Prostate gland (tissue), 2 donors: Measurements from ENCODE around the gene IFI27L2.

Experiments
- POLR2A ChIP-seq: fragments of 450-650 bp; IDR thresholded peaks from one replicate; pipeline ENCODE4 v1.6.1; 2016; ENCODE audit warnings: antibody characterized with exemption, mild to moderate bottlenecking
- TF ChIP-seq, protein P1 (sequence below), 4 experiments: fragments of 200-600 bp in 2 of 4; fragments of 450-650 bp in 2 of 4; sonication (generic) in 2 of 4; IDR thresholded peaks; 1 replicate in 3 of 4; 2 replicates in 1 of 4; pipeline ENCODE4 v1.5.1; 2016 to 2019; ENCODE audit warnings: antibody characterized with exemption in 4 of 4, mild to moderate bottlenecking in 2 of 4, moderate library complexity in 2 of 4

DNA sequence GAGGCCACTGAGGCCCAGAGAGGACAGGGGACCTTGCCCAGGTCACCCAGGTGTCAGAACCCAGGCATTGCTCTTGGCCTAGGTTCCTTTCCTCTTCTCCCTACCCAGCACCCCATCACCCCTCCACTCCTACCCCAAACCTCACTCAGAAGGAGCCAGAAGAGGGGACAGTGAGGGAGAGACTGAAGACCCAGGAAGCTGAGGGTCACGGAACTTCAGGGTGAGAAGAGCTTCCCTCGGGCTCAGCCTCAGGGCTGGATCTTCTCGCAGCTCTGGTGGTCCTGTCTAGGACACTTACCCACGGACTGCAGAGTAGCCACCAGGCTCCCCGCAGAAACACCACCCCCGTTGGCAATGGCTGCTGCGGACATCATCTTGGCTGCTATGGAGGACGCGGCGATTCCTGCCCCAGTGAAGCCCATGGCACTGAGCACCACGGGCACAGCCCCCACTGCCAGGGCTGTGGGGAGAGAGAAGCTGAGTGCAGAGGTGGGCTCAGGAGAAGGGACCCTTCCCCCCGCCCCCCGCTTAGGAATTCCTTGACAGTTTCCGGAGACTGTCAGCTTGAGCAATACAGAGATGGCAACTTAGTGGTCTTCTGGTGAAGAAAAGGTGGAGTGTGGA, 1.1 kb downstream of the IFI27L2 start:
- TF ChIP-seq, protein P1, sequence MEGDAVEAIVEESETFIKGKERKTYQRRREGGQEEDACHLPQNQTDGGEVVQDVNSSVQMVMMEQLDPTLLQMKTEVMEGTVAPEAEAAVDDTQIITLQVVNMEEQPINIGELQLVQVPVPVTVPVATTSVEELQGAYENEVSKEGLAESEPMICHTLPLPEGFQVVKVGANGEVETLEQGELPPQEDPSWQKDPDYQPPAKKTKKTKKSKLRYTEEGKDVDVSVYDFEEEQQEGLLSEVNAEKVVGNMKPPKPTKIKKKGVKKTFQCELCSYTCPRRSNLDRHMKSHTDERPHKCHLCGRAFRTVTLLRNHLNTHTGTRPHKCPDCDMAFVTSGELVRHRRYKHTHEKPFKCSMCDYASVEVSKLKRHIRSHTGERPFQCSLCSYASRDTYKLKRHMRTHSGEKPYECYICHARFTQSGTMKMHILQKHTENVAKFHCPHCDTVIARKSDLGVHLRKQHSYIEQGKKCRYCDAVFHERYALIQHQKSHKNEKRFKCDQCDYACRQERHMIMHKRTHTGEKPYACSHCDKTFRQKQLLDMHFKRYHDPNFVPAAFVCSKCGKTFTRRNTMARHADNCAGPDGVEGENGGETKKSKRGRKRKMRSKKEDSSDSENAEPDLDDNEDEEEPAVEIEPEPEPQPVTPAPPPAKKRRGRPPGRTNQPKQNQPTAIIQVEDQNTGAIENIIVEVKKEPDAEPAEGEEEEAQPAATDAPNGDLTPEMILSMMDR (IDR thresholded peaks at IDR 0.05), result no peak
- TF ChIP-seq POLR2A, result no peak
